GM19238 (cell line): ENCODE measurements around the gene LZTR1.
"Not testable (repeated sequence)": the region's sequence is repeated elsewhere in the genome, so short reads cannot be mapped to it uniquely, and the experiment has no call there.

Source experiments
- DNase-seq: peaks from one replicate; pipeline ENCODE4 v3.0.0; 2011; ENCODE audit warnings: low spot score; ENCODE audit not compliant: insufficient read length

The LZTR1 gene

DNA sequence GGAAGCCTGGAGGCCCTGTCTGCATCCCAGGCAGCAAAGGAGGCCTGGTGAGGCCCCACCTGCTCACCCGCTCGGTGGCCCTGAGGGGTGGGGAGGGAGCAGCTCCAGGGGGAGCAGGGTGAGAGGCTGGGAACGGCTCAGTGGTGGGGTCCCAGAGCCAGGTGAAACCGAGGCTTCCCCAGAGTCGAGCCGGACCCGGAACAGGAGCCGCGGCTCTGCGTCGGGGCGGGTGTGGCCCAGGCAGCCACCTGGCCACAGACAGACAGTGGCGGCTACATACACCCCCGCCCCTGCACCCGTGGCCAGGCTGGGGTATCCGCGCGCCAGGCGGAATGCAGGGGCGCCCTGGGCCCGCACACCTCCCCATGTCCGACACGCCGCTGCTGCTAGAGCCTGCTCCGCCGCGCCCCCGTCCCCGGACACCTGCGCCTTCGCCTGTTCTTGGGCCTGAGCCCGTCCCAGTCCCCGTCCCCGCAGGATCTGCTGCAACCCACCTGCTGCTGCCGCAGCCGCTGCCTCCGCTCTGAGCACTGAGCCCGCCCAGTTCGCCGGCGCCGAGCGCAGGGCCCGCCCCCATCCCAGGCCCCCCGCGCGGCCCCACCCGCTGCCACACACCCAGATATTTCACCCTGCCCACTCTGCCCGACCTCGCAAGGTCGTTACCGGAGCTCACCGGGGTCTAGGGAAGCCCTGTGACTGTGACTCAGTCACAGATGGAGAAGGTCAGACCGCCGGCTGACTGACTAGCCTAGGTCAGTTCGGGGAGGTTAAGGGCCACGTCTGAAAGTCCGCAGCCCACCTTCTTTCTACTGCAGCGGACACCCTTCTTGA lies 50.2 kb downstream of the LZTR1 start, which contains the start of gene SLC7A4:
SLC7A4 (minus strand) TSS at position 525 of the 831 bp plus-strand sequence. CDS start 749 bp downstream, outside the sequence.
- no peak for DNase-seq

GRCh38 chr22:21032868-21033688 lies 51.0 kb downstream of the LZTR1 start:
- DNase-seq, result no peak

DNA sequence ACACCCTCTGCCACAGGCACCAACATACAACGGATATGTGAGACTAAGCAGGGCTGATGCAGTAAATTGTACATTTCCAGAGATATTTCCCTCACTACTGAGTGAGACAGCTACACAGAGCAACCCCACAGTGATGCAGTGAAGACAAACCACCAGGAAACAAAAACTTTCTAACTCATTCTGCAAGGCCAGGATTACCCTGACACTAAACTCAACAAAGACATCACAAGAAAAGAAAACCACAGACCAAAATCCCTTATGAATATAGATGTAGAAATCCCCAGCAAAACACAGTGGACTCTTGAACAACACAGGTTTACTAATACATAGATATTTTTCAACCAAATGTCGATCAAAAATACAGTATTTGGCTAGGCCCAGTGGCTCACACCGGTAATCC lies 51.8 kb downstream of the LZTR1 start:
- DNase-seq, result no peak

DNA sequence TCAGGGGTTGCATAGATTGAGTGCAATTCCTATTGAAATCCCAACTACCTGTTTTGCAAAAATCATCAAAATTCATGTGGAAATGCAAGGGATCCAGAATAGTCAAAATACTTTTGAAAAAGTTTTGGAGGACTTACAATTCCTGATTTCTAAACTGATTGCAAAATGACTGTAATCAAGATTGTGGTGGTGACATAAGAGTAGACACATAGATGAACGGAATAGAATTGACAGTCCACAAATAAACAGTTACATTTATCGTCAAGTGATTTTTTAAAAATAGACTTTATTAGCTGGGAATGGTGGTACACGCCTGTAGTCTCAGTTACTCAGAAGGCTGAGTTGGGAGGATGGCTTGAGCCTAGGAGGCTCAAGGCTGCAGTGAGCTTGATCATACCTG lies 52.9 kb downstream of the LZTR1 start:
- DNase-seq, result no peak

GRCh38 chr22:21038405-21038804 lies 56.3 kb downstream of the LZTR1 start:
- no peak for DNase-seq

GRCh38 chr22:21039158-21039557 lies 57.1 kb downstream of the LZTR1 start:
- not testable (repeated sequence) for DNase-seq

DNA sequence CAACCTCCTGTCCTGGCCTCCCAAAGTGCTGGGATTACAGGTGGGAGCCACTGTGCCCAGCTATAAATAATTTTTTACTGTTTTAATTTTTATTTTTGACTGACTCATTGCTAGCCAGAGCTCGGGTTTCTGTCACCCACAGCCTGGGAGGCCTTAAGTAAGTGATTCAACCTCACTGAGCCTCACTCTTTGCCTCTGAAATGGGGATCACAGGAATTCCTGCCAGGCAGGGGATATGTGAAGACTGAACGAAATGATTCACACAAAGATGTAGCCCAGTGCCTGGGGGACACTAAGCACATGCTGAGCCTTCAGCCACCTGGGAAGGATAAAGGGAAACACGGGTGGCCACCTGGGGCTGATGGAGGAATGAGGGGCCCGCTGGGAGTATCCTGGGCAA lies 59.8 kb downstream of the LZTR1 start:
- DNase-seq, result no peak

GRCh38 chr22:21042978-21043859 lies 61.1 kb downstream of the LZTR1 start:
- no peak for DNase-seq

GRCh38 chr22:21043860-21044535 lies 61.9 kb downstream of the LZTR1 start:
- no peak for DNase-seq

GRCh38 chr22:21044931-21045584 lies 63.0 kb downstream of the LZTR1 start:
- no peak for DNase-seq

DNA sequence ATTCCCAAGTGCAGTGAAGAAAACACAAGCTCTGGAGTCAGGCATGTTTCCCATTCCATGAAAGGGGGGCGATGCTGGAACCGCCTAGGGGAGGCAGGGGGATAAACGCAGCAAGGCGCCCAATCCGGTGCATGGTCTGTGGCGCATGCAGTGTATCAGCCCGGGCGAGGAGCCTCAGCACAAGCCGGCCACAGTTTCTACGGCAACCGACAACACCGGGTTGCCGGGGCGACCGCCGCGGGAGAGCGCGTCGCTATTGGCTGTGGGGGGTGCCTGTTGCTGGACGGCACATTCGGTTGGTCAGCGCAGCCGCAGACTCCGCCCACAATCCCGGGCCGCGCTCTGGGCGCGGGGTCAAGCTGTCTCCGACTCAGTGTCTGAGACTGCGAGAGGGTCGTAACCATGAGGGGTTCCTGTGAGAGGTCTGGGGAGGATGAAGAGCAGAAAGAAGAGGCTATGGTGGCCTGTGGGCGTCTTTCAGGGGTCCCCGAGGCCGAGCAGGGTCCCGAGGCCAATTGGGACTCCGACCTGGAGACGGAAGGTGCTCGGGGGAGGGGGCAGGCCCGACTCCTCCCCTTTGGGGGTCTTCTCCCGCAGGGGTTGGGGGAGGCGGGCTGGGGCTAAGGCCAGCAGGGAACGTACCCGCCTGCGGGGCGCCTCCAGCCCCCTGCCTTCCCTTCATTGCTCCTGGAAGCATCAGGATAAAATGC lies 63.6 kb downstream of the LZTR1 start, which contains the start of gene LRRC74B:
LRRC74B (plus strand) TSS at position 362 of the 710 bp plus-strand sequence; CDS start at position 403, 41 bp downstream.
- peak; percentile 90 for DNase-seq

GRCh38 chr22:21047035-21047661 lies 65.1 kb downstream of the LZTR1 start:
- no peak for DNase-seq

- DNase-seq, result no peak
These were observed 65.6 kb downstream of the LZTR1 start for GRCh38 chr22:21047730-21048129.

- DNase-seq, result not testable (repeated sequence)
These were observed 66.4 kb downstream of the LZTR1 start for GRCh38 chr22:21048448-21048847.
